Ectodermal cell (in vitro differentiated cells): ENCODE measurements around the gene E2F1.
"Not testable (repeated sequence)": the region's sequence is repeated elsewhere in the genome, so short reads cannot be mapped to it uniquely, and the experiment has no call there.

Experiments
- H3K27ac ChIP-seq: 2 replicates; pipeline ENCODE4 v1.7.0; 2013; ENCODE audit warnings: mild to moderate bottlenecking, low read depth, low read length; ENCODE audit not compliant: insufficient read depth, poor library complexity, severe bottlenecking
- H3K27me3 ChIP-seq: 2 replicates; pipeline ENCODE4 v1.7.0; 2013; ENCODE audit warnings: mild to moderate bottlenecking, low read length; ENCODE audit not compliant: insufficient read depth, control insufficient read depth, poor library complexity, severe bottlenecking
- H3K36me3 ChIP-seq: one replicate; pipeline ENCODE4 v1.7.0; 2013; ENCODE audit warnings: low read length; ENCODE audit not compliant: control insufficient read depth, insufficient read depth
- H3K4me1 ChIP-seq: one replicate; pipeline ENCODE4 v1.7.0; 2013; ENCODE audit warnings: low read length; ENCODE audit not compliant: control insufficient read depth, insufficient read depth
- H3K4me3 ChIP-seq: 2 replicates; pipeline ENCODE4 v1.7.0; 2013; ENCODE audit warnings: low read depth, low read length, control low read depth; ENCODE audit not compliant: insufficient read depth
- H3K9me3 ChIP-seq: 2 replicates; pipeline ENCODE4 v1.7.0; 2013; ENCODE audit warnings: mild to moderate bottlenecking, low read length, moderate library complexity; ENCODE audit not compliant: control insufficient read depth
- WGBS, 2 experiments: methylation state at CpG; one replicate each; pipeline ENCODE4 v1.1.7; 2013; ENCODE audit warnings: missing lambda C conversion rate in 2 of 2; 5-methylcytosine and 5-hydroxymethylcytosine counted together

Gene E2F1

DNA sequence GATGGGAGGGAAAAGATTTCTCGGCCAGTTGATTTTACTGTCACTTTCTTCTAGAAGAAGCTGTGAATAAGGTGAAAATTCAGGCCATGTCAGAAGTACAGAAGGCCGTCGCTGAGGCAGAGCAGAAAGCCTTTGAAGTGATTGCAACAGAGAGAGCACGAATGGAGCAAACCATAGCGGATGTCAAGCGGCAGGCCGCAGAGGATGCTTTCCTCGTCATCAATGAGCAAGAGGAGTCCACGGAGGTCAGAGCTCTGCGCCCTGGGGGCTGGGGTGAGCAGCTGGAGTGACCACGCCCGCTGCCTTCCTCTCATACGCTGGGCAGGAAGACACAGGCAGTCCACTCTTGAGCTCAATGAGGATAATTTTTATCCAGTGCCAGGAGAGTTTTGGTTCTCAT lies 45.9 kb downstream of the E2F1 start:
- Histone ChIP-seq H3K9me3 (no peaks in the 10 kb centered on the region), H3K27ac (no peak overlapping the region), H3K4me3 (no peak overlapping the region), H3K27me3 (no peaks in the 10 kb centered on the region), H3K36me3 (peaks cover 13% of the 10 kb centered on the region), H3K4me1 (no peaks in the 10 kb centered on the region)
- 95 to 96% methylated on average over 13 of the region's 13 CpGs for WGBS, 2 experiments

DNA sequence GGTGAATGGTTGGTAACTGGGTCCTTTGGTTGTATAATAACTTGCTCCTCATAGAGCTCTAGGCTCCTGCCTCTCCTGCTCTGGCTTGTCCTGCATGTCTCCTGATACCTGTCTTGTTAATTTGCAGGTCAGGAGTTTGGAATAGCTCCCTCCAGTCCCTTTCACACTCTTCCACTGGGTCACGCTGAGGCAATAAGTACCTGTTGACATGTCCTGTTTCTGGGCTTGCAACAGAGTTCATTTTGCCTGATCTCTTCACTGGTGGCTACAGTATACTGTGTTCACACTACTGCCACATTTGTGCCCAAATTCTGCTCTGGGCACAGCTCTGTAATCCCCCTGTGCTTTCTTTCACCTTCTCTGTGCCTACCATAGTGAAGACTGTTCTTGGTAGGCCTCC lies 49.4 kb downstream of the E2F1 start:
- 92 to 93% methylated on average over 1 of the region's 1 CpG for WGBS, 2 experiments
- Histone ChIP-seq H3K9me3 (no peaks in the 10 kb centered on the region), H3K27ac (no peak overlapping the region), H3K36me3 (peaks cover 7% of the 10 kb centered on the region), H3K4me3 (no peak overlapping the region), H3K4me1 (no peaks in the 10 kb centered on the region), H3K27me3 (no peaks in the 10 kb centered on the region)

DNA sequence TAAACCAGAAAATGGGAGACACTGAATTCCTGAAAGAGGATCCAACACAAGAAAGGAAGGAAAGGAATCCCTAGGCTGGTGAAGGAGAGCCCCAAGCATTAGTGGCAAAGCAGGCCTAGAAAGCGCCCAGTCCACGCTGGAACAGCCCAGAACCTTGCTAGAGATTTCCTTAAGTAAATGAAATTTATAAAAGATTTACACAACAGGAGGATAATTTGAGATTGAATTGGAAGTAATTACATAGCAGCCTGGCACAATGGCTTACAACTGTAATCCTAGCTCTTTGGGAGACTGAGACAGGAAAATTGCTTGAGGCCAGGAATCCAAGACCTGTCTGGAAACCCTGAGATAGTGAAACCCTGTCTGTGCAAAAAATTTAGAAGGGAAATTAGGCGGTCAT lies 50.8 kb downstream of the E2F1 start:
- Histone ChIP-seq H3K27me3 (no peaks in the 10 kb centered on the region), H3K9me3 (no peaks in the 10 kb centered on the region), H3K36me3 (peaks cover 10% of the 10 kb centered on the region), H3K4me3 (no peak overlapping the region), H3K4me1 (no peaks in the 10 kb centered on the region), H3K27ac (no peak overlapping the region)
- 96 to 97% methylated on average over 3 of the region's 3 CpGs for WGBS, 2 experiments

DNA sequence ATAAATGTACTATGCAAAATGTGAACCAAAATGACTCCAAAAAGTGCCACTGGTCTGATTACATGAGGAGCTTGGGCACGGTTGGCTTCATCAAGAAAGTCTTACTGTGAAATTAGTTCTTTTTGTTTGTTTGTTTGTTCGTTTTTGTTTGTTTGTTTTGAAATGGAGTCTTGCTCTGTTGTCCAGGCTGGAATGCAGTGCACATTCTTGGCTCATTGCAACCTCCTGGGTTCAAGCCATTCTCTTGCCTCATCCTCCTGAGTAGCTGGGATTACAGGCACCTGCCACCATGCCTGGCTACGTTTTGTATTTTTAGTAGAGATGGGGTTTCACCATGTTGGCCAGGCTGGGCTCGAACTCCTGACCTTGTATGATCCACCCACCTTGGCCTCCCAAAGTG lies 54.3 kb downstream of the E2F1 start:
- H3K27me3 ChIP-seq, H3K9me3 ChIP-seq, H3K27ac ChIP-seq, H3K4me1 ChIP-seq, H3K4me3 ChIP-seq: not testable (repeated sequence)
- WGBS, 2 experiments: 94 to 95% methylated on average over 4 of the region's 4 CpGs
- peaks cover 16% of the 10 kb centered on the region for H3K36me3 ChIP-seq

DNA sequence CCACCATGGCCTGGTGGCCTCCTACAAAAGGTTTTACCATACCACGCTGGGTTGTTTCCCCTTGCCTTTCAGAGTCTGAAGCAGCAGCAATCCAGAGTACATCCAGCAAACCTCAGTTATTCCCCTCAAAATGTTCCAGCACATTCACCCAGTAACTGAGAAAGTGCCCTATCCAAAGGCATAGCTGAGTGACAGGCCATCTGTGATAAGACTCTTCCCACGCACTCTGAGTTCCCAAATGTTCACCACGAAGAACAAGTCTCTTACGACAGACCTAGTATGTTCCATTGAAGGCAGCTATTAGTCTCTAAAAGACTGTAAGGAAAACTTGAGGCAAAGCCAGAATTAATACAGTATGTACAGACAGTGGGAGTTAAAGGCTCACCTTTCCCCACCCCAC lies 55.7 kb downstream of the E2F1 start:
- Histone ChIP-seq H3K4me3 (no peak overlapping the region), H3K4me1 (no peaks in the 10 kb centered on the region), H3K9me3 (no peaks in the 10 kb centered on the region), H3K27me3 (no peaks in the 10 kb centered on the region), H3K27ac (no peak overlapping the region), H3K36me3 (peaks cover 11% of the 10 kb centered on the region)
- WGBS, 2 experiments: 96 to 97% methylated on average over 4 of the region's 4 CpGs

DNA sequence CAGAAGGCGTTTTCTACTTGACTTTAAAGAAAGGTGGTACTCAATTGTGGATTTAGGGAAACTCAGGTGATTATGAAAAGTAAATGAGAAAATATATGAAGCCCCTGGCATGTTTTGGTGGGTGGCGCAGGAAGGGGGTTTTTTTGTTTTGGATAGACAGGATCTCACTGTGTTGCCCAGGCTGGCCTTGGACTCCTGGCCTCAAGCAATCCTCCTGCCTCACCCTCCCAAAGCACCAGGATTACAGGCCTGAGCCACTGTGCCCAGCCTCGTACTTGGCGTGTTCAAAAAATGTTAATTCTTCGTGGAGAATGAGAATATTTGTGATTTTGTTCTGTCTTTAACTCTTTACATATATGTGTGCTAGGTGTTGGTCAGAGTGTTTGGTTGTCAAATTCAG lies 56.2 kb downstream of the E2F1 start:
- H3K27ac ChIP-seq: no peak overlapping the region
- no peaks in the 10 kb centered on the region for H3K4me1 ChIP-seq
- H3K9me3 ChIP-seq: no peaks in the 10 kb centered on the region
- no peaks in the 10 kb centered on the region for H3K27me3 ChIP-seq
- no peak overlapping the region for H3K4me3 ChIP-seq
- H3K36me3 ChIP-seq: peaks cover 11% of the 10 kb centered on the region
- 94 to 95% methylated on average over 5 of the region's 5 CpGs for WGBS, 2 experiments

DNA sequence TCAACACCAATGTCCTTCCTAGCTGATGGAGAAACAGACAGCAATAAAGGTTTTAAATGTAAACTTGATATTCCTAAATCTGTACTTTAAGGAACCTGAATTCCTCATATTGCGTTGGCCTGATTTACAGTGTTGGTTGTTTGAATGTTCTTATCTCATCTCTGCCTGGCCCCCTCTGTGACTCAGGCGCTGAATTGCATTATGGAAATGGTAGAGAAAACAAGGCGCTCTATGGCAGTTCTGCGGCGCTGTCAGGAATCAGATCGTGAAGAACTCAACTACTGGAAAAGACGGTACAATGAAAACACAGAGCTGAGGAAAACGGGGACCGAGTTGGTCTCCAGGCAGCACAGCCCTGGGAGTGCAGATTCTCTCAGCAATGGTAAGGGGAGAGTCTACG lies 56.7 kb downstream of the E2F1 start:
- Histone ChIP-seq H3K4me3 (no peak overlapping the region), H3K27ac (no peak overlapping the region), H3K36me3 (peaks cover 11% of the 10 kb centered on the region), H3K4me1 (no peaks in the 10 kb centered on the region), H3K9me3 (no peaks in the 10 kb centered on the region), H3K27me3 (no peaks in the 10 kb centered on the region)
- 94 to 96% methylated on average over 10 of the region's 10 CpGs for WGBS, 2 experiments

DNA sequence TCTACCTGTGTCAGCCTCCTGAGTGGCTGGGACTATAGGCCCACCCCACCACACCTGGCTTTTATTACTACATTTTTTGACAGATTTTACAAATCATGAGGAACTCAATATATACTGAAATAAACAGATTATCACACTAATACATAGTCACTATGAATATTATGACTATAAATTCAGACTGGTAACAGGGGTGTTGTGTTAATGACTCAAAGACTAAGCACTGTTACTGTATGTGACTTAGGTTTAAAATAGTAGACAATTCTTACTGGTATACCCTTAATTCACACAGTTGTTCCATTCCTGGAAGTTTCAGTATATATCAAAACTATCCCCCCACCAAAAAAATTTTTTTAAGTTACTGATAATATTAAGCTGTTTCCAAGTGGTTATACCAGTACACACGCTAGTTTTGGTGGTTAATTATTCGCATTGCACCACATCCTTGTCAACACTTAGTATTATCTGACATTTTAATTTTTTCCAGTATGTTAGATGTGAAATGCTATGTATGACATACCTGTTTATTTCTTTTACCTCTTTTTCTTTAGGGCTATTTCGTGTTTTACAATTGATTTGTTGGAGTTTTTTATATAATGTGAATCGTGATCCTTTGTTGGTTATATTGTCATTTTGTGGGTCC lies 58.5 kb downstream of the E2F1 start:
- Histone ChIP-seq H3K27me3 (no peaks in the 10 kb centered on the region), H3K4me1 (no peaks in the 10 kb centered on the region), H3K9me3 (no peaks in the 10 kb centered on the region), H3K36me3 (peaks cover 11% of the 10 kb centered on the region), H3K4me3 (no peak overlapping the region), H3K27ac (no peak overlapping the region)
- WGBS, 2 experiments: 91 to 100% methylated on average over 4 of the region's 4 CpGs

DNA sequence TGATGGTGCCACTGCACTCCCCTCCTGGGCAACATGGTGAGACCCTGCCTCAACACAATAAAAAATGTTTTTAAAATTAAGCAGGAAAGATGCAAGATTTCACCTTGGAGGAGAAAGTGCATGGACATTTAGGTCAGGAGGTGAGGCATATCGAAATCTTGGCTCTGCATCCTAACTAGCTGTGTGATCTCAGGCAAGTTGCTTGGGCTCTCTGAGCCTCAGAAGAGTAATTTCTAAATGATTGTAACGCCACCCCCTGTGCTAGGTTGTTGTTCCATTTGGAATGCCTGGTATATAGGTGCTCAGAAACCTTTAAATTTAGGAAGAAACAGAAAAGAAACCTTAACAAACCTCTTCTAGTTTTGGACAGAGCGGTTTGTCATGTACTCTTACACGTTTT lies 60.0 kb downstream of the E2F1 start:
- H3K4me3 ChIP-seq: no peak overlapping the region
- H3K27ac ChIP-seq: no peak overlapping the region
- no peaks in the 10 kb centered on the region for H3K27me3 ChIP-seq
- WGBS, 2 experiments: 97 to 99% methylated on average over 4 of the region's 4 CpGs
- H3K9me3 ChIP-seq: no peaks in the 10 kb centered on the region
- H3K4me1 ChIP-seq: no peaks in the 10 kb centered on the region
- H3K36me3 ChIP-seq: peaks cover 11% of the 10 kb centered on the region
